Measurements from ENCODE around the gene ODF2.
"Not testable (repeated sequence)": the region's sequence is repeated elsewhere in the genome, so short reads cannot be mapped to it uniquely, and the experiment has no call there.

The ODF2 gene

GRCh38 chr9:128424268-128424780, 31.5 kb upstream of the ODF2 start:
- no peak for DNase-seq (ENCODE audit: low read depth)

DNA sequence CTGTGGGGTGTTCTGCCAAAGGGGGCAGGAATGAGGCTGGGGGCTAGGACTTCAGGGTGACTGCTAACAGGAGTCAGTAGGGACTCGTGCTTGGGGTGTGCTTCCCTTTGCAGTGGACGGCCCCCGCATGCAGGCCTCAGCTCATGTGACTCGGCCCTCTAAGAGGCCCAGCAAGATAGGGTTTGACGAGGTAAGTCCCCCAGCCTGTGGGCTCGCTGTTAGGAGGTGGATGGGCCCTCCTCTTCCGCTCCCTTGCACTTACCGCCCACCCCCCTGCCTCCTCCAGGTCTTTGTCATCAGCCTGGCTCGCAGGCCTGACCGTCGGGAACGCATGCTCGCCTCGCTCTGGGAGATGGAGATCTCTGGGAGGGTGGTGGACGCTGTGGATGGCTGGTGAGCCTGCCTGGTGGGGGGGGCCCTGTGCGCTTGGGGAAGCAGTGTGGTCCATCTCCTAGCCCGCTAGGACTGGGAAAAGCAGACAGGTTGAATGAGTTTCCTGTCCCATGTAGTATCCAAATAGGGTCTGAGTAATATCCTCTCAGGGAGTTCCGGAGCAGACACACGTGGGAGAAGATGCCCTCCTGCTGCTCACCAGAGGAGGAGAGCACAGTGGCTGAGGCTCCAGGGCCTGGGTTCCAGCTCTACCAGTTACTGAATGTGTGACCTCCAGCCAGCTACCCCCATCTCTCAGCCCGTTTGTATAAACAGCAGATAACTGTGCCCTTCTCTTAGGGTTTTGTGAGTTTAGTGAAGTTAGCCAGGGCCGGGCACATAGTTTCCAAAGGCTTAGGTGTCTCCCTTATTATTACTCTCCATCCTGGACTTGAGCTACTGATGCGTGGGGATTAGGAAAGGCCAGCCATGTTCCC, 26.9 kb upstream of the ODF2 start:
- DNase-seq (ENCODE audit: low read depth): no peak

DNA sequence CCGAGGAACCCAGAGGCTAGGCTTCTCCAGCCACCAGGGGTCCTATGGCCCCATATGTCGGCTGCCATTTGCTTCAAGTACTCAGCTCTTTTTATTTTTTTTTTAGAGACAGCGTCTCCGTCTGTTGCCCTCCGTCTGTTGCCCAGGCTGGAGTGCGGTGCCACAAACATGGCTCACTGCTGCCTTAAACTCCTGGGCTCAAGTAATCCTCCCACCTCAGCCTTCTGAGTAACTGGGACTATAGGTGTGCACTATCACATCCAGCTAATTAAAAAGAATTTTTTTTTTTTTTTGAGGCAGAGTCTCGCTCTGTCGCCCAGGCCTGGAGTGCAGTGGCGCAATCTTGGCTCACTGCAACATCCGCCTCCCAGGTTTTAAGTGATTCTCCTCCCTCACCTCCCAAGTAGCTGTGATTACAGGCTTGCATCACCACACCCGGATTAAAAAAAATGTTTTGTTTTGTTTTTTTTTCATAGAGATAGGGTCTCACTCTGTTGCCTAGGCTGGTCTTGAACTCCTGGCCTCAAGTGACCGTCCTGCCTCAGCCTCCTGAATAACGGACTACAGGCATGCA, 26.2 kb upstream of the ODF2 start:
- DNase-seq (ENCODE audit: low read depth): no peak

DNA sequence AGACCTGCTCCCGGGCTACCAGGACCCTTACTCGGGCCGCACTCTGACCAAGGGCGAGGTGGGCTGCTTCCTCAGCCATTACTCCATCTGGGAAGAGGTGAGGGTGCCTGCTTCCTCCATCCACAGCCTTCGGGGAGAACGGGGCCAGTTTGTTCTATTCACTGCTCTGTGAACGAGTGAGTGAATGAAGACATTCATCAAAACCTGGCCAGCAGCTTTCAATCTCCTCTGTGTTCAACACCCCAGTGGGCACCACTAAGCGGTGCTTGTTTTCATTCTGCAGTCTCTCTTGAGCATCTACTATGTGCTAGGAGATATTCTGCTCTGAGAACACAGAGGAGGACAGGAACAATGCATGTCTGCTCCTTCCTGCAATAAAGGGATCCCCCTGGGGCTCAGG, 24.6 kb upstream of the ODF2 start:
- no peak for DNase-seq (ENCODE audit: low read depth)

- no peak for DNase-seq (ENCODE audit: low read depth)
Observed at GRCh38 chr9:128434340-128434739, 21.5 kb upstream of the ODF2 start.

- no peak for DNase-seq (ENCODE audit: low read depth)
Observed at GRCh38 chr9:128435611-128436010, 20.2 kb upstream of the ODF2 start.

GRCh38 chr9:128438343-128439109, 17.3 kb upstream of the ODF2 start:
- peak; percentile 87 for DNase-seq (ENCODE audit: low read depth)

DNA sequence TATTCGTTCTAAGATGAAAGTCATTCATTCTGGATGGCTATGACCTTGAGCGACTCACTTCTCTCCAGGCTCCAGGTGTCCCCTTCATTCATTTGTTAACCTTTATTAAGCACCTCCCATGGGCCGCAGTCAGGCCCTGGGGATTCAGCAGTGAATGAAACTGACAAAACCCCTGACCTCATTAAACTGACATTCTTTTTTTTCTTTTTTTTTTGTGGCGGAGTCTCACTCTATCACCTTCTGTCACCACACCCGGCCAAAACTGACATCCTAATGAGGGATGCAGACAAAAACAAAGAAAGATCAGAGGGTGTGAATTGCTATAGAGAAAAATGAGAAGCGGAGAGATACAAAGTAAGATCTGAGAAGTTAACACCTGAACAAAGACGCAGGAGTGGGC, 16.5 kb upstream of the ODF2 start:
- DNase-seq (ENCODE audit: low read depth): no peak

- DNase-seq (ENCODE audit: low read depth): no peak
Observed at GRCh38 chr9:128442150-128442549, 13.7 kb upstream of the ODF2 start.

- DNase-seq (ENCODE audit: low read depth): not testable (repeated sequence)
Observed at GRCh38 chr9:128446505-128446904, 9.3 kb upstream of the ODF2 start.

DNA sequence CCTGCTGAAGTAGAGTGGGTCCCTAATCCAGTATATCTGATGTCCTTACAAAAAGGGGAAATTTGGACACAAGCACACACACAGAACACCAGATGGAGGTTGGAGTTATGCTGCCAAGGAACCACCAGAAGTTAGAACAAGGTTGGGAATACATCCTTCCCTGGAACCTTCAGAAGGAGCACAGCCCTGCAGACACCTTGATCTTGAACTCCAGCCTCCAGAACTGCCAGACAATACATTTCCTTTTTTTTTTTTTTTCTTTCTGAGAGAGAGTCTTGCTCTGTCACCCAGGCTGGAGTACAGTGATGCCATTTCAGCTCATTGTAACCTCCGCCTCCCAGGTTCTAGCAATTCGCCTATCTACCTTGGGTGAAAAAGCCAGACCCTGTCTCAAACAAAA, 7.1 kb upstream of the ODF2 start:
- no peak for DNase-seq (ENCODE audit: low read depth)

DNA sequence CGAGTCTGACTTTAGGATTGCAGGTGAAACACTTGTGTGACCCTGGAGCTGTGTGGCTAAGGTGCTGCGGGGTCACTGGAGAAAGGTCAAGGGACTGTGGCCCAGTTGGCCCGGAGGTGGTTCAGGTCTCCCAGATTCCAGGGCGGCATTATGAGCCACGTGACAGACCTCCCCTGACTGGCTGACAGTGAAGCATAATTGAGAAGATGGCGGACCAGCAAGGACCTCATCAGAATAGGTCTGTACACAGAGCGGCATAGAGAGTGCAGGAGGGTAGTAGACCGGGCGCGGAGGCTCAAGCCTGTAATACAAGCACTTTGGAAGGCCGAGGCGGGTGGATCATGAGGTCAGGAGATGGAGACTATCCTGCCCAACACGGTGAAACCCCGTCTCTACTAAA, 815 bp upstream of the ODF2 start:
- DNase-seq (ENCODE audit: low read depth): no peak

DNA sequence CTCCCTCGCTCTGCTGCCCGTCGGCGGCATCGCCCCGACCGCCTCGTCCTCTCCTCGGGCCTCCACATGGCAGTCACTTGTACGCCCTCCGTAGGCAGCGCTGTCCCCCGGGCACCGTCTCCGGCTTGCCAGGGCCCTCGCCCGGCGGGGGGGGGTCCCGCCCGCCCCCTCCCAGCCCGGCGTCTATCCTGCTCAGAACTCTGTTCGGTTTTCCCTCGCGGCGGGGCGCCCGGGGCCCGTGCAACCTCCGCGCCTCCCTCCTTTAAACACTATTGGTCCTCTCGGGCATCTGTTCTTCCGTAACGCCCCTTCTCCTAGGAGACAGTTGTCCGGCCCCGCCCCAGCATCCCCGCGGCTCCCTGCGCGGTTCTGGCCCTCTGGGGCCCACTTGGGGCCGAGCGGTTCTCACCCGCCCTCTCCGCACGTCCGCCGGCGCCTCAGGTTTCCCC, 831 bp downstream of the ODF2 start:
- peak; percentile 59 for DNase-seq (ENCODE audit: low read depth)

GRCh38 chr9:128457207-128457606, 1.4 kb downstream of the ODF2 start:
- DNase-seq (ENCODE audit: low read depth): no peak

GRCh38 chr9:128459011-128459410, 3.2 kb downstream of the ODF2 start:
- no peak for DNase-seq (ENCODE audit: low read depth)

DNA sequence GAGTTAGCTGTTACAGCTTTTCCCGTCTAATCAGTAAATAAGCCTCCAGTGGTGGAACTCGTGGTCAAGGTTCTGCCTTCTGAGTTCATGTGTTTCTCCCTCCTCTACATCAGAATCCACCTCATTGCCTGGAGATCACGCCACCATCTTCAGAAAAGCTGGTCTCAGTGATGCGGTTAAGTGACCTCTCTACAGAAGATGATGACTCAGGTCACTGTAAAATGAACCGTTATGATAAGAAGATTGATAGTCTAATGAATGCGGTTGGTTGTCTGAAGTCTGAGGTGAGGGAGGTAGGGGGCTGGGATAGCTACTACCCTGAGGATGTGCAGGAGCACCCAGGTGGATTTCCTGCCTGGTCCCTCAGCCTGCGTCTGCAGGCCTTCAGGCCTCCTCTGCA, 13.3 kb downstream of the ODF2 start:
- no peak for DNase-seq (ENCODE audit: low read depth)

- DNase-seq (ENCODE audit: low read depth): no peak
Observed at GRCh38 chr9:128470560-128470959, 14.8 kb downstream of the ODF2 start.

DNA sequence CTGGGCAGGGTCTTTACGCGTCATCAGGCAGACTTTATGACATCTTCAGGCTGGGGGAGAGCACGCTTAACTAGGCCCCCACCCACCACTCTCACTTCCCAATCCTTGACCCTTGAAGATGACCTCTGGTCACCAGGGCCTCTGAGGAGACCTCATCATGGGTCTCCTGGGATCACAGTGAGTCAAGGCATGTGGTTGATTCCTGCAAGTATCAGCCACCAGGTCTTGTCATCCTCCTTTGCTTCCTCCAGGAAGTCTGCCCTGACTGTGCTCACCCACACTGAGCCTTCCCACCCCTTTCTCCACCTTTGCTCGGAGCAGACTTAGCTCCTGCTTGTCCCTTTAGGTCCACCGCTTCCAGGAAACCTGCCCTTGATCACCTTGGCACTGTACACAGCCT, 17.3 kb downstream of the ODF2 start:
- DNase-seq (ENCODE audit: low read depth): no peak

- no peak for DNase-seq (ENCODE audit: low read depth)
Observed at GRCh38 chr9:128475867-128476266, 20.1 kb downstream of the ODF2 start.

- DNase-seq (ENCODE audit: low read depth): no peak
Observed at GRCh38 chr9:128479262-128479661, 23.5 kb downstream of the ODF2 start.

GRCh38 chr9:128481561-128481960, 25.8 kb downstream of the ODF2 start:
- DNase-seq (ENCODE audit: low read depth): no peak

DNA sequence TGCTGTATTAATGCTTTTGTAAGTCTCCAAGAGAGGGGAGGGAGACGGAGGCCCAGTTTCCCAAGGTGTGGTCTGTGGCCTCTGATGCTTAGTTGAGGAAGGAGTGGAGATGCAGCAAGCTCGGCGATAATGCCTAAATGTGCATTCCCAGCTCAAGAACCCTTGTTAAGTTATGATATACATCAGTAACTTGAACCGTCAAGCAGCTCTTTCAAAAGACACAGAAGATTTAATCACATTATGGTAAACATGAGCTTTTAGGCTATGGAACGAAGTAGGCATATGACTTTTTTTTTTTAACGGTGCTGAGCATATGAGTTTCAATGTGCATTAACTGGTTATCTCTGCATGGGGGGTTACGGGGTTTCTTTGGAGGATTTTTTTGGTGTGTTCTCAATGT, 26.4 kb downstream of the ODF2 start:
- DNase-seq (ENCODE audit: low read depth): no peak
